ENCODE data around the gene HK1. TPM values are rescaled to one million over a fixed set of nuclear protein-coding genes. Genes with fewer than 3 reads are reported as not detected.

HK1 gene
- total and polyA plus RNA-seq, 9 donors, result 19.7 to 40.8 (median 30.6) TPM

GRCh38 chr10:69397972-69398371 lies 119.7 kb downstream of the HK1 start:
- no CpG with 5 or more reads among the region's 1 CpG for WGBS (ENCODE audit: insufficient coverage)
- no peak overlapping the region for H3K27ac ChIP-seq (ENCODE audit: low read length)
- no peaks in the 10 kb centered on the region for H3K27me3 ChIP-seq (ENCODE audit: control insufficient read depth, insufficient read depth, low read length)

GRCh38 chr10:69398466-69398865 lies 120.2 kb downstream of the HK1 start:
- H3K27me3 ChIP-seq (ENCODE audit: control insufficient read depth, insufficient read depth, low read length), result no peaks in the 10 kb centered on the region
- peak; percentile 25 for DNase-seq
- H3K36me3 ChIP-seq (ENCODE audit: control insufficient read depth, insufficient read depth, low read length), result peaks cover 52% of the 10 kb centered on the region
- no peaks in the 10 kb centered on the region for H3K9me3 ChIP-seq (replicated peaks; ENCODE audit: control insufficient read depth, low read depth, low read length)
- H3K27ac ChIP-seq (ENCODE audit: low read length), result peak overlapping the region; percentile 47
- WGBS (ENCODE audit: insufficient coverage), result 49% methylated on average over 16 of the region's 16 CpGs
- H3K4me3 ChIP-seq (ENCODE audit: low read length), result no peak overlapping the region
- peaks cover 8% of the 10 kb centered on the region for H3K4me1 ChIP-seq (ENCODE audit: control insufficient read depth, insufficient read depth, low read length)

More at GRCh38 chr10:69397972-69398371, 119.7 kb downstream of the HK1 start:
- H3K4me3 ChIP-seq (ENCODE audit: low read length), result no peak overlapping the region
- peaks cover 8% of the 10 kb centered on the region for H3K4me1 ChIP-seq (ENCODE audit: control insufficient read depth, insufficient read depth, low read length)
- H3K36me3 ChIP-seq (ENCODE audit: control insufficient read depth, insufficient read depth, low read length), result peaks cover 49% of the 10 kb centered on the region
- DNase-seq, result peak; percentile 73
- no peaks in the 10 kb centered on the region for H3K9me3 ChIP-seq (replicated peaks; ENCODE audit: control insufficient read depth, low read depth, low read length)

- Histone ChIP-seq H3K36me3 (ENCODE audit: control insufficient read depth, insufficient read depth, low read length) (peaks cover 42% of the 10 kb centered on the region), H3K9me3 (replicated peaks; ENCODE audit: control insufficient read depth, low read depth, low read length) (no peaks in the 10 kb centered on the region), H3K27ac (ENCODE audit: low read length) (no peak overlapping the region), H3K4me3 (ENCODE audit: low read length) (no peak overlapping the region), H3K27me3 (ENCODE audit: control insufficient read depth, insufficient read depth, low read length) (no peaks in the 10 kb centered on the region), H3K4me1 (ENCODE audit: control insufficient read depth, insufficient read depth, low read length) (peaks cover 9% of the 10 kb centered on the region)
- DNase-seq, result no peak
- 92% methylated on average over 12 of the region's 23 CpGs for WGBS (ENCODE audit: insufficient coverage)
These were observed 122.6 kb downstream of the HK1 start for GRCh38 chr10:69400936-69401335.

- H3K36me3 ChIP-seq (ENCODE audit: control insufficient read depth, insufficient read depth, low read length), result peaks cover 42% of the 10 kb centered on the region
- no peak overlapping the region for H3K27ac ChIP-seq (ENCODE audit: low read length)
- H3K27me3 ChIP-seq (ENCODE audit: control insufficient read depth, insufficient read depth, low read length), result no peaks in the 10 kb centered on the region
- H3K4me3 ChIP-seq (ENCODE audit: low read length), result no peak overlapping the region
- H3K9me3 ChIP-seq (replicated peaks; ENCODE audit: control insufficient read depth, low read depth, low read length), result no peaks in the 10 kb centered on the region
- DNase-seq, result no peak
- 82% methylated on average over 6 of the region's 11 CpGs for whole genome bisulfite sequencing (ENCODE audit: insufficient coverage)
- H3K4me1 ChIP-seq (ENCODE audit: control insufficient read depth, insufficient read depth, low read length), result peaks cover 13% of the 10 kb centered on the region
These were observed 123.1 kb downstream of the HK1 start for GRCh38 chr10:69401416-69401815.

GRCh38 chr10:69402386-69402785 lies 124.1 kb downstream of the HK1 start:
- no peak overlapping the region for H3K4me3 ChIP-seq (ENCODE audit: low read length)
- H3K36me3 ChIP-seq (ENCODE audit: control insufficient read depth, insufficient read depth, low read length), result peaks cover 39% of the 10 kb centered on the region
- peaks cover 21% of the 10 kb centered on the region for H3K4me1 ChIP-seq (ENCODE audit: control insufficient read depth, insufficient read depth, low read length)
- H3K27me3 ChIP-seq (ENCODE audit: control insufficient read depth, insufficient read depth, low read length), result no peaks in the 10 kb centered on the region
- no peak overlapping the region for H3K27ac ChIP-seq (ENCODE audit: low read length)
- WGBS (ENCODE audit: insufficient coverage), result 16% methylated on average over 3 of the region's 6 CpGs
- no peaks in the 10 kb centered on the region for H3K9me3 ChIP-seq (replicated peaks; ENCODE audit: control insufficient read depth, low read depth, low read length)
- DNase-seq, result no peak

GRCh38 chr10:69403066-69403465 lies 124.8 kb downstream of the HK1 start:
- Histone ChIP-seq H3K27ac (ENCODE audit: low read length) (no peak overlapping the region), H3K27me3 (ENCODE audit: control insufficient read depth, insufficient read depth, low read length) (no peaks in the 10 kb centered on the region), H3K4me1 (ENCODE audit: control insufficient read depth, insufficient read depth, low read length) (peaks cover 25% of the 10 kb centered on the region), H3K36me3 (ENCODE audit: control insufficient read depth, insufficient read depth, low read length) (peaks cover 39% of the 10 kb centered on the region), H3K4me3 (ENCODE audit: low read length) (no peak overlapping the region), H3K9me3 (replicated peaks; ENCODE audit: control insufficient read depth, low read depth, low read length) (no peaks in the 10 kb centered on the region)
- no CpG with 5 or more reads among the region's 1 CpG for WGBS (ENCODE audit: insufficient coverage)
- DNase-seq, result no peak

GRCh38 chr10:69403519-69403918 lies 125.2 kb downstream of the HK1 start:
- peaks cover 27% of the 10 kb centered on the region for H3K4me1 ChIP-seq (ENCODE audit: control insufficient read depth, insufficient read depth, low read length)
- H3K9me3 ChIP-seq (replicated peaks; ENCODE audit: control insufficient read depth, low read depth, low read length), result no peaks in the 10 kb centered on the region
- no peak for DNase-seq
- no peak overlapping the region for H3K27ac ChIP-seq (ENCODE audit: low read length)
- H3K36me3 ChIP-seq (ENCODE audit: control insufficient read depth, insufficient read depth, low read length), result peaks cover 39% of the 10 kb centered on the region
- WGBS (ENCODE audit: insufficient coverage), result 83% methylated on average over 1 of the region's 3 CpGs
- no peaks in the 10 kb centered on the region for H3K27me3 ChIP-seq (ENCODE audit: control insufficient read depth, insufficient read depth, low read length)
- H3K4me3 ChIP-seq (ENCODE audit: low read length), result no peak overlapping the region

GRCh38 chr10:69404786-69405185 lies 126.5 kb downstream of the HK1 start:
- Histone ChIP-seq H3K4me1 (ENCODE audit: control insufficient read depth, insufficient read depth, low read length) (peaks cover 25% of the 10 kb centered on the region), H3K9me3 (replicated peaks; ENCODE audit: control insufficient read depth, low read depth, low read length) (no peaks in the 10 kb centered on the region), H3K27me3 (ENCODE audit: control insufficient read depth, insufficient read depth, low read length) (no peaks in the 10 kb centered on the region), H3K27ac (ENCODE audit: low read length) (no peak overlapping the region), H3K4me3 (ENCODE audit: low read length) (no peak overlapping the region), H3K36me3 (ENCODE audit: control insufficient read depth, insufficient read depth, low read length) (peaks cover 29% of the 10 kb centered on the region)
- no peak for DNase-seq
- 91% methylated on average over 4 of the region's 10 CpGs for WGBS (ENCODE audit: insufficient coverage)

- Histone ChIP-seq H3K9me3 (replicated peaks; ENCODE audit: control insufficient read depth, low read depth, low read length) (no peaks in the 10 kb centered on the region), H3K4me1 (ENCODE audit: control insufficient read depth, insufficient read depth, low read length) (peaks cover 25% of the 10 kb centered on the region), H3K27me3 (ENCODE audit: control insufficient read depth, insufficient read depth, low read length) (no peaks in the 10 kb centered on the region), H3K36me3 (ENCODE audit: control insufficient read depth, insufficient read depth, low read length) (peaks cover 24% of the 10 kb centered on the region), H3K4me3 (ENCODE audit: low read length) (no peak overlapping the region), H3K27ac (ENCODE audit: low read length) (no peak overlapping the region)
- WGBS (ENCODE audit: insufficient coverage), result 55% methylated on average over 2 of the region's 4 CpGs
- no peak for DNase-seq
These were observed 126.9 kb downstream of the HK1 start for GRCh38 chr10:69405221-69405620.

GRCh38 chr10:69406302-69406811 lies 128.1 kb downstream of the HK1 start:
- Histone ChIP-seq H3K9me3 (replicated peaks; ENCODE audit: control insufficient read depth, low read depth, low read length) (no peaks in the 10 kb centered on the region), H3K27ac (ENCODE audit: low read length) (peak overlapping the region; percentile 53), H3K4me1 (ENCODE audit: control insufficient read depth, insufficient read depth, low read length) (peaks cover 25% of the 10 kb centered on the region), H3K27me3 (ENCODE audit: control insufficient read depth, insufficient read depth, low read length) (no peaks in the 10 kb centered on the region), H3K4me3 (ENCODE audit: low read length) (no peak overlapping the region), H3K36me3 (ENCODE audit: control insufficient read depth, insufficient read depth, low read length) (peaks cover 13% of the 10 kb centered on the region)
- WGBS (ENCODE audit: insufficient coverage), result 4% methylated on average over 3 of the region's 5 CpGs
- peak; percentile 54 for DNase-seq
